BE2C (cell line): Measurements from ENCODE around the gene ACR.

Experiments used
- DNase-seq: peaks from one replicate; pipeline ENCODE4 v3.0.0-alpha.2; 2020
- H3K27me3 ChIP-seq: fragments of 250-450 bp; sonication (Bioruptor Pico); 2 replicates; pipeline ENCODE4 v1.5.1; 2020; ENCODE audit warnings: mild to moderate bottlenecking
- H3K36me3 ChIP-seq: fragments of 250-450 bp; sonication (Bioruptor Pico); 2 replicates; pipeline ENCODE4 v1.5.1; 2020; ENCODE audit warnings: mild to moderate bottlenecking
- H3K4me1 ChIP-seq: fragments of 250-450 bp; sonication (Bioruptor Pico); 2 replicates; pipeline ENCODE4 v1.5.1; 2020
- H3K4me3 ChIP-seq: 2 replicates; pipeline ENCODE4 v1.5.1; 2011; ENCODE audit warnings: low read depth, low read length
- H3K9me3 ChIP-seq: fragments of 250-450 bp; sonication (Bioruptor Pico); 2 replicates; pipeline ENCODE4 v1.5.1; 2020
- CTCF ChIP-seq: IDR thresholded peaks from 2 replicates; pipeline ENCODE4 v1.5.1; 2012; ENCODE audit warnings: mild to moderate bottlenecking, low read depth, low read length

Gene ACR

GRCh38 chr22:50731811-50732624 is 6.0 kb upstream of the ACR start:
- H3K9me3 ChIP-seq, result no peaks in the 10 kb centered on the region
- H3K4me3 ChIP-seq, result no peak overlapping the region
- H3K27me3 ChIP-seq, result no peaks in the 10 kb centered on the region; the same call in 1 of the 2 replicates
- DNase-seq, result peak; percentile 65
- H3K36me3 ChIP-seq, result no peaks in the 10 kb centered on the region
- TF ChIP-seq CTCF, result peak; percentile 85
- H3K4me1 ChIP-seq, result peaks cover 3% of the 10 kb centered on the region; the same call in 1 of the 2 replicates

GRCh38 chr22:50732681-50733080 is 5.3 kb upstream of the ACR start:
- Histone ChIP-seq H3K27me3 (no peaks in the 10 kb centered on the region; the same call in 1 of the 2 replicates), H3K9me3 (no peaks in the 10 kb centered on the region)

GRCh38 chr22:50733521-50734342 is 4.3 kb upstream of the ACR start:
- no peaks in the 10 kb centered on the region for H3K36me3 ChIP-seq
- H3K4me3 ChIP-seq, result peak overlapping the region; percentile 7; the same call in 1 of the 2 replicates
- DNase-seq, result peak; percentile 51
- TF ChIP-seq CTCF, result peak; percentile 21; the same call in 1 of the 2 replicates
- no peaks in the 10 kb centered on the region for H3K9me3 ChIP-seq
- peaks cover 3% of the 10 kb centered on the region; the same call in 1 of the 2 replicates for H3K4me1 ChIP-seq
- H3K27me3 ChIP-seq, result no peaks in the 10 kb centered on the region; the same call in 1 of the 2 replicates

More at GRCh38 chr22:50732681-50733080, 5.3 kb upstream of the ACR start:
- no peak for DNase-seq
- peaks cover 3% of the 10 kb centered on the region; the same call in 1 of the 2 replicates for H3K4me1 ChIP-seq
- no peak for TF ChIP-seq CTCF
- H3K4me3 ChIP-seq, result no peak overlapping the region
- no peaks in the 10 kb centered on the region for H3K36me3 ChIP-seq

GRCh38 chr22:50734343-50734771 is 3.6 kb upstream of the ACR start:
- DNase-seq, result no peak
- H3K4me1 ChIP-seq, result peaks cover 3% of the 10 kb centered on the region; the same call in 1 of the 2 replicates
- no peaks in the 10 kb centered on the region for H3K36me3 ChIP-seq
- no peak overlapping the region for H3K4me3 ChIP-seq
- no peak for TF ChIP-seq CTCF
- no peaks in the 10 kb centered on the region; the same call in 1 of the 2 replicates for H3K27me3 ChIP-seq
- H3K9me3 ChIP-seq, result no peaks in the 10 kb centered on the region

GRCh38 chr22:50734986-50735738 is 2.8 kb upstream of the ACR start:
- no peak for TF ChIP-seq CTCF

More at GRCh38 chr22:50734986-50735738, 2.8 kb upstream of the ACR start:
- H3K4me3 ChIP-seq, result no peak overlapping the region
- no peak for DNase-seq
- no peaks in the 10 kb centered on the region for H3K36me3 ChIP-seq
- H3K9me3 ChIP-seq, result no peaks in the 10 kb centered on the region
- peaks cover 3% of the 10 kb centered on the region; the same call in 1 of the 2 replicates for H3K4me1 ChIP-seq
- no peaks in the 10 kb centered on the region; the same call in 1 of the 2 replicates for H3K27me3 ChIP-seq
